ENCODE data around the gene ABLIM1. TPM values are rescaled to one million over a fixed set of nuclear protein-coding genes. Genes with fewer than 3 reads are reported as not detected.

Gene ABLIM1
- total and polyA plus RNA-seq, 5 donors: 149 to 462 (median 411) TPM

DNA sequence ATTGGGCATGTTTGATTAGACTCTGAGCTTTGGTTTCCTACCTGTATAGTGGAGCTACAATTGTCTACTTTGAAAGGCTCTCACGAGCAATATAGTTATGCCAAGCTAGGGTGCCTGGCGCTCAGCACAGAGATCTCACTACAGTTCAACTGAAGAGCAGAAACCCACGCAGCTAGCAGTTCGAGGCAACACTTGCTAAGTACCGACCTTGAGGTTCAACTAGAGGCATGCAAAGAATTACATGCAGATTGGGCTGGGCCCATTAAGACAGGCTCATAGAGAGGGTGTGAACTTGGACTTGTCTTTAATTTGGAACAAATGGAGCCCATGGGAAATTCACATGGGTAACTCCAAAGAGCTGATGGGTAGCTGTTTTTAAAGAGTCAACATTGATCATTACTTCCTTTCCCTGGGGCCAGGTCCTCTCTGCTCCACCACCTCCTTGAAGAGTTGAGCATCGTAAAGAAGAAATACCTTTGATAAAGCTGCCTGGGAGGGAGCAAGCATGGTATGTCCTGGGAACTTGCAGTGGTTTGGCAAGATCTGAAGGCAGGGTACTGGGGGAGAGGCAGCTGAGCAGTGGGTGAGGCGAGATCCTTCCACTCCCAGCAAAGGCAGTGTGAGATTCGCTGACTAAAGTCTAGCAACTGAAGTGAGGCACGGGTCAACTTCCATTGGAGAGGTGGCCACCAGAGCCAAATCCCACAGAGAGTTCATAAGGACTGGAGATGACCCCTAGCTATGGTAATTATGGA lies 228.3 kb downstream of the ABLIM1 start:
- Histone ChIP-seq H3K4me3 (ENCODE audit: low read length) (no peak overlapping the region), H3K4me1 (ENCODE audit: control insufficient read depth, insufficient read depth, low read length) (peaks cover 7% of the 10 kb centered on the region), H3K9me3 (ENCODE audit: control insufficient read depth, low read length) (no peaks in the 10 kb centered on the region), H3K27ac (ENCODE audit: low read length) (no peak overlapping the region), H3K27me3 (ENCODE audit: control insufficient read depth, insufficient read depth) (no peaks in the 10 kb centered on the region)
- ATAC-seq (no peak), DNase-seq (no peak)
- 86% methylated on average over 9 of the region's 9 CpGs for WGBS
- intact Hi-C loops (cut with DNase I): loop anchor here in 2 of 4 donors (5.0 to 10.0 kb wide), 2 partner anchors 125 to 127 kb away; no protein-coding TSS in a partner anchor

DNA sequence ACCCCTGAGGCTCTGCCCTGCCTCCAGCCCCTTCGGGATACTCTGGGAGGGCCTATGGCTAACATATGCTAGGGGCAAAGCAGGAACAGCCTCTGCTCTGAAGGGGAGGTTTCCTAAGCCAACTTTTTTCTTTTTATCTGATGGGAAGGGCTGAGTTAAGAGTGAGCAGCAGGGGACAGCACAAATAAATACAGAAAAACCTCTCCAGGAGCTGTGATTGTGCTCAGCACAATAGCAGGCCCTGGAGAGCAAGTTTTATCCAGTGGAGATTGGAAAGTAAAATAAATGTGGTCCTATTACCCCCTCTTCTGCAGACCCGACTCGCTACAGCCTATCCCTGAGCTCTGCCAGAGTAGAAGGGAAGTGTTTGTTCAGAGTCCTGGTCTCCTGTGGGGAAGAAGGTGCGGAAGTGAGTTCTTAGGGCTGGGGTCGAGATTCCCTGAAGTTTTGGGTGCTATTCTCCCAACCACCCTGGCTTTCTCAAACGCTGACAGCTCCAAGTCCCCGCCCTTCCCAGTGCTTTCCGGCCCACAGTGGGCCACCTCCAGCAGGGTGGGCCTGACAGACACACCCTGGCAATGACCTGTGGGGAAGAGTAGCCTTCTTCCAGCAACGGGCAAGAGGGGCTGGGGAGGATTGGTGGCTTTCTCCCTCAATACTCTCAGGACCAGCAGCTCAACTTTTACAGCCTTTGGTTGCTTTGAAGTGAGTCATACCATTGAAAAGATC lies 230.8 kb downstream of the ABLIM1 start:
- DNase-seq: peak in 1 of 3 donors; percentile 16
- Histone ChIP-seq H3K4me1 (ENCODE audit: control insufficient read depth, insufficient read depth, low read length) (peaks cover 7% of the 10 kb centered on the region), H3K9me3 (ENCODE audit: control insufficient read depth, low read length) (no peaks in the 10 kb centered on the region), H3K27ac (ENCODE audit: low read length) (peak overlapping the region; percentile 76), H3K27me3 (ENCODE audit: control insufficient read depth, insufficient read depth) (no peaks in the 10 kb centered on the region), H3K4me3 (ENCODE audit: low read length) (no peak overlapping the region)
- WGBS: 43% methylated on average over 9 of the region's 9 CpGs
- intact Hi-C loops (cut with DNase I): loop anchor here in 2 of 4 donors (5.0 to 10.0 kb wide), 2 partner anchors 122 to 125 kb away; no protein-coding TSS in a partner anchor
- peak; percentile 64 to 82 for ATAC-seq

- intact Hi-C loops (cut with DNase I): loop anchor here in 2 of 4 donors (5.0 to 10.0 kb wide), 2 partner anchors 122 to 124 kb away; no protein-coding TSS in a partner anchor
- peaks cover 7% of the 10 kb centered on the region for H3K4me1 ChIP-seq (ENCODE audit: control insufficient read depth, insufficient read depth, low read length)
- H3K4me3 ChIP-seq (ENCODE audit: low read length): no peak overlapping the region
- DNase-seq (no peak), ATAC-seq (peak; percentile 29 to 44)
- peak overlapping the region; percentile 76 for H3K27ac ChIP-seq (ENCODE audit: low read length)
- 43% methylated on average over 5 of the region's 5 CpGs for WGBS
- H3K27me3 ChIP-seq (ENCODE audit: control insufficient read depth, insufficient read depth): no peaks in the 10 kb centered on the region
- H3K9me3 ChIP-seq (ENCODE audit: control insufficient read depth, low read length): no peaks in the 10 kb centered on the region
These were observed 231.6 kb downstream of the ABLIM1 start for GRCh38 chr10:114426476-114426875.

- Histone ChIP-seq H3K9me3 (ENCODE audit: control insufficient read depth, low read length) (no peaks in the 10 kb centered on the region), H3K27ac (ENCODE audit: low read length) (no peak overlapping the region), H3K4me3 (ENCODE audit: low read length) (no peak overlapping the region), H3K27me3 (ENCODE audit: control insufficient read depth, insufficient read depth) (no peaks in the 10 kb centered on the region), H3K4me1 (ENCODE audit: control insufficient read depth, insufficient read depth, low read length) (peaks cover 2% of the 10 kb centered on the region)
- DNase-seq (no peak), ATAC-seq (no peak)
- intact Hi-C loops (cut with DNase I): loop anchor here in 1 of 4 donors (10.0 kb wide), 1 partner anchor 116 kb away; no protein-coding TSS in a partner anchor
- 92% methylated on average over 4 of the region's 4 CpGs for WGBS
These were observed 237.1 kb downstream of the ABLIM1 start for GRCh38 chr10:114420811-114421485.

GRCh38 chr10:114418109-114418508 lies 240.0 kb downstream of the ABLIM1 start:
- Histone ChIP-seq H3K4me1 (ENCODE audit: control insufficient read depth, insufficient read depth, low read length) (peaks cover 4% of the 10 kb centered on the region), H3K27ac (ENCODE audit: low read length) (no peak overlapping the region), H3K4me3 (ENCODE audit: low read length) (no peak overlapping the region), H3K9me3 (ENCODE audit: control insufficient read depth, low read length) (no peaks in the 10 kb centered on the region), H3K27me3 (ENCODE audit: control insufficient read depth, insufficient read depth) (no peaks in the 10 kb centered on the region)
- no peak for DNase-seq
- intact Hi-C loops (cut with DNase I): no loop called here
- ATAC-seq: no peak
- WGBS: 86% methylated on average over 1 of the region's 1 CpG

- Histone ChIP-seq H3K27me3 (ENCODE audit: control insufficient read depth, insufficient read depth) (no peaks in the 10 kb centered on the region), H3K4me1 (ENCODE audit: control insufficient read depth, insufficient read depth, low read length) (peaks cover 10% of the 10 kb centered on the region), H3K4me3 (ENCODE audit: low read length) (no peak overlapping the region), H3K27ac (ENCODE audit: low read length) (no peak overlapping the region), H3K9me3 (ENCODE audit: control insufficient read depth, low read length) (no peaks in the 10 kb centered on the region)
- ATAC-seq: peak; percentile 90
- DNase-seq: peak; percentile 57 to 75 (median 69)
- intact Hi-C loops (cut with DNase I): no loop called here
- 14% methylated on average over 9 of the region's 9 CpGs for WGBS
These were observed 244.9 kb downstream of the ABLIM1 start for GRCh38 chr10:114412907-114413797.

GRCh38 chr10:114408968-114409444 lies 249.1 kb downstream of the ABLIM1 start:
- Histone ChIP-seq H3K9me3 (ENCODE audit: control insufficient read depth, low read length) (no peaks in the 10 kb centered on the region), H3K27ac (ENCODE audit: low read length) (no peak overlapping the region), H3K27me3 (ENCODE audit: control insufficient read depth, insufficient read depth) (no peaks in the 10 kb centered on the region), H3K4me1 (ENCODE audit: control insufficient read depth, insufficient read depth, low read length) (peaks cover 10% of the 10 kb centered on the region), H3K4me3 (ENCODE audit: low read length) (no peak overlapping the region)
- DNase-seq (no peak), ATAC-seq (no peak)
- intact Hi-C loops (cut with DNase I): no loop called here
- 57% methylated on average over 5 of the region's 5 CpGs for WGBS

- DNase-seq: no peak
- 82% methylated on average over 12 of the region's 12 CpGs for WGBS
- peaks cover 7% of the 10 kb centered on the region for H3K4me1 ChIP-seq (ENCODE audit: control insufficient read depth, insufficient read depth, low read length)
- intact Hi-C loops (cut with DNase I): no loop called here
- no peaks in the 10 kb centered on the region for H3K27me3 ChIP-seq (ENCODE audit: control insufficient read depth, insufficient read depth)
- H3K27ac ChIP-seq (ENCODE audit: low read length): no peak overlapping the region
- H3K4me3 ChIP-seq (ENCODE audit: low read length): no peak overlapping the region
- no peak for ATAC-seq
- no peaks in the 10 kb centered on the region for H3K9me3 ChIP-seq (ENCODE audit: control insufficient read depth, low read length)
These were observed 249.7 kb downstream of the ABLIM1 start for GRCh38 chr10:114408112-114408967.

DNA sequence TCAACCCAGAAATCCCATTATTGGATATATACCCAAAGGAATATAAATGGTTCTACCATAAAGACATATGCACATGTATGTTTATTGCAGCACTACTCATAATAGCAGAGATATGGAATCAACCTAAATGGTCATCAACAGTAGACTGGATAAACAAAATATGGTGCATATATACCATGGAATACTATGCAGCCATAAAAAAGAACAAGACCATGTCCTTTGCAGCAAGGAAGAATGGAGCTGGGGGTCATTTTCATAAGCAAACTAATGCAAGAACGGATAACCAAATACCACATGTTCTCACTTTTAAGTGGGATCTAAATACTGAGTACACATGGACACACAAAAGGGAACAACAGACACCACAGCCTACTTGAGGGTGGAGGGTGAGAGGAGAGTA lies 251.6 kb downstream of the ABLIM1 start:
- H3K27me3 ChIP-seq (ENCODE audit: control insufficient read depth, insufficient read depth): no peaks in the 10 kb centered on the region
- no peak overlapping the region for H3K27ac ChIP-seq (ENCODE audit: low read length)
- intact Hi-C loops (cut with DNase I): no loop called here
- H3K4me3 ChIP-seq (ENCODE audit: low read length): no peak overlapping the region
- H3K9me3 ChIP-seq (ENCODE audit: control insufficient read depth, low read length): no peaks in the 10 kb centered on the region
- WGBS: 90% methylated on average over 1 of the region's 1 CpG
- no peaks in the 10 kb centered on the region for H3K4me1 ChIP-seq (ENCODE audit: control insufficient read depth, insufficient read depth, low read length)
- ATAC-seq: no peak
- no peak for DNase-seq
